ENCODE results near the gene DLG4.

DNA sequence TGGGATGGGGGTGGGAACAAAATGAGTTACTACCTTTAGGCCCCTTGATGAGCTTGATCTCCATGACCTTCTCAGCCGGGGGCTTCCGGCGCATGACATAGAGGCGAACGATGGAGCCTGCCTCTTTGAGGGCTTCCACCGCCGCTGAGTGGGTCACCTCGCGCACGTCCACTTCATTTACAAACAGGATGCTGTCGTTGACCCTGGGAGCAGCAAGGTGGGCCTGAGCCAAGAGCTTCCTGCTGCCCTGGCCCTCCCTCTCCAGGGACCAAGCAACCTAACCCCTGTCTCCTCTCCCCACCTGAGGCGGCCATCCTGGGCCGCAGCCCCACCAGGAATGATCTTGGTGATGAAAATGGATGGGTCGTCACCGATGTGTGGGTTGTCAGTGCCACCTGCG is 16.2 kb downstream of the DLG4 start:
- TF ChIP-seq EZH2 (IDR thresholded peaks at IDR 0.05) (no peak), POLR2AphosphoS5 (IDR thresholded peaks at IDR 0.05; ENCODE audit: borderline replicate concordance, low read depth, low read length) (no peak), FOXP2 (optimal IDR thresholded peaks at IDR 0.05; ENCODE audit: control extremely low read depth, extremely low read length, insufficient read depth) (no peak)
